SHP77 (cell line): ENCODE results near the gene CRYBA1.
"Not testable (repeated sequence)": the region's sequence is repeated elsewhere in the genome, so short reads cannot be mapped to it uniquely, and the experiment has no call there.

ENCODE experiments used
- DNase-seq, 2 experiments: peaks; one replicate each; lab custom pipeline; 2025; lab: John Stamatoyannopoulos, UW

CRYBA1 gene, protein sequence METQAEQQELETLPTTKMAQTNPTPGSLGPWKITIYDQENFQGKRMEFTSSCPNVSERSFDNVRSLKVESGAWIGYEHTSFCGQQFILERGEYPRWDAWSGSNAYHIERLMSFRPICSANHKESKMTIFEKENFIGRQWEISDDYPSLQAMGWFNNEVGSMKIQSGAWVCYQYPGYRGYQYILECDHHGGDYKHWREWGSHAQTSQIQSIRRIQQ

DNA sequence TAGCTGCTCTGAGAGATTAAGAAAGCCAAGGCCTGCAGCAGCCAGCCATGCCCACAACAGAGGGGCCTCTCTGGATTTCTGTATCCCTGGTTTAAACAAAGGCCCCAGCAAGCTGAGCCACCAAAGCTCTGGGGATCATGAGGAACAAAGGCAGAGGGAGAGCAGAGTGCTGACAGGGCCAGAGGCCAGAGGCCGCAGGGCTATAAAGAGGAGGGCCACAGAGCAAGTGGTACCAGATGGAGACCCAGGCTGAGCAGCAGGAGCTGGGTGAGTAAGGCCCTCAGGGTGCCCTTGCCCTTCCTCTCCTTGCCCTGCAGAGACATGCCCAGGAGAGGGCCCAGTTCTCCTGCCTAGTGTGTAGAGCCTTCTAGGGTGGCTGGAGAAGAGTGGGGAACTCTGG is at the start of gene CRYBA1:
TSS of gene CRYBA1 (plus strand) at position 232 of the 400 bp plus-strand sequence. CDS start at position 237, 5 bp downstream.
- no peak for DNase-seq

DNA sequence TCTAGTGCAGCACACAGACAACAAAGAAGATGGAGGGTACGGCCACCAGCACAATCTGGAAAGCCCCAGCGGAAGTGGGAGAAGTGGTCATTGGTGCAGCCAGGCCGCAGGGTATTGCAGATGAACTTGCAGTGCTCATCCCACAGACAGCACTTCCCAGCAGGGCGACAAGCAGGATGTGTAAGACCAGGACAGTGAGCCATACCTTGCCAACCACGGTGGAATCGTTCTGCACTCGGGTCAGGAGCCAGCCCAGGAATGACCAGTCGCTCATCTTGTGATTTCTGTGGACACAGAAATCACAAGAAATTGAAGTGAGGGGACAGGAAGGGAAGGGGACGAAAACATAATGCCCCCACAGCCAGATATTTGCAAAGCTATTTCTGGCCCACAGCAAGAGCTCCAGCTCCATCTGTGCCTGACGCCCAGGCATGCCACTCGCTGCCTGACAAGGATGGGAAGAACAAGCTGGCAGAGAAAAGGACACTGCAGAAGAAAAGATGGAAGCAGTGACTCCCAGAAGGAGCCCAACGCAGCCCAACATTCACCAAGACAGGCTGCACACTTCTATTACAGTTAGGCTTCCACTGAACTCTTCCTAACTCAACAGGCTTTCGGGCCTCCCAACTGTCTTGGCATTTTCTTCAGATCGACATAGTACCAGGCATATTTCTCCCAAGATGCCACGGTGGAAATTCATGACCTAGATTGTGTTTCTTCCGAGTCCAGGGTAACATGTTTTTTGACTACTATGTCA is 49.0 kb upstream of the CRYBA1 start:
- no peak for DNase-seq

DNA sequence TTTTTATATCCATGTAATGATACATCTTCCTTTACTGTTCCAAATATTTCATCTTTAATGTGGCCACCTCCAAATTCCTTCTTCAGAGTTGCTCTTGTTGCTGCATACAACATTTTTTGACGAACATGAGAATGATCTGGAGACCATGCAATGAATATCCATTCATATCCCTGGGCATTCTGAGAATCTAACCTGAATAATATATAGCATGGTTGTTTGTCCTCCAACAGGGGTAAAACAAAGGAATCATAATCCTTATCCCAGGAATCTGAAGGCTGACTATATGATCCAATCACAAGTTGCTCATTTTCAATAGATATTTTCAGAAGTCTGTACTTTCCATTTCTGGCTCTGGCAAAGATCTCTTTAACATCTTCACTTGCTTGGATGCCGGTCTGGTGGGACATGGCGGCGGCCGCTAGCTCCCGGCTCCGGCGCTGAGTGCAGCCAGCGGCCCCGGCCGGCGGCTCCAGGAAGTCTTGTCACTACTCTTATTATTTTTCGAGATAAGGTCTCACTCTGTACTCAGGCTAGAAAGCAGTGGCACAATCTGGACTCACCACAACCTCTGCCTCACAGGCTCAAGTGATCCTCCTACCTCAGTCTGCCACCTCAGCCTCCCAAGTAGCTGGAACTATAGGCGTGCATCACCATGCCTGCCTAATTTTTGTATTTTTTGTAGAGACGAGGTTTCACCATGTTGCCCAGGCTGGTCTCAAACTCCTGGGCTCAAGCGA is 42.4 kb upstream of the CRYBA1 start:
- not testable (repeated sequence) for DNase-seq

DNA sequence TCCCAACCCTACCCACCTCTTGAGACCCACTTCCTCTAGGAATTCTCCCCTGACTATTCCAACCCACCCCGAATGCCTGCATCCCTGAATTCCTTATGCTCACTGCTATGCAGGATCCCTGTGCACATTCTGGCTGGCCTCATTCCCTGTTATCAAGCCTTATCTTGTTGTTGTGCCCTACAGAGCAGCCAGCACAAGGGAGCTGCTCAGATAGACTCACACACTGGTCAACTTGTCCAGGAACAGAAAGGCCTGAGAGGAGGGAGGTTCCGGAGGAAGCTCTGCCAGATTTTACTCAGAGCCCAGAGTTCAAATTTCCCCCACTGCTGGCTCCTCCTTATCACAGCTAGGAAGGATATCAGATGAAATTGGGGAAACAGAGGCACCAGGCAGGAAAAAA is 41.6 kb upstream of the CRYBA1 start:
- no peak for DNase-seq

DNA sequence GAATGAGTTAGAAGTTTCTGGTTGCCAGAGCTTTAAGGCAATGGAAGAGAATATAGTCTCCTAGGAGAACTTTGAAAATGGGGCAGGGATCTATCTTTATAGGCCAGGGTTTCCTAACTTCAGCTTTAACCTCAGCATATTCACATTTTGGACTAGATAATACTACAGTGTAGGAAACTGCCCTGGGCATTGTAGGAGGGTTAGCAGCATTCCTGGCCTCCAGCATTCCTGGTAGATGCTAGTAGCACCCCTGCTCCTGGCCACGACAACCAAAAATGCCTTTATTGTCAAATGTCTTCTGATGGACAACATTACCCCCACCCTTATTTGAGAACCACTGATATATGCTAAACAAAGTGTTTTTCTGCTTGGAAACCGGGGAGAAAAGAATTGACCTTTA is 38.7 kb upstream of the CRYBA1 start:
- DNase-seq: no peak

DNA sequence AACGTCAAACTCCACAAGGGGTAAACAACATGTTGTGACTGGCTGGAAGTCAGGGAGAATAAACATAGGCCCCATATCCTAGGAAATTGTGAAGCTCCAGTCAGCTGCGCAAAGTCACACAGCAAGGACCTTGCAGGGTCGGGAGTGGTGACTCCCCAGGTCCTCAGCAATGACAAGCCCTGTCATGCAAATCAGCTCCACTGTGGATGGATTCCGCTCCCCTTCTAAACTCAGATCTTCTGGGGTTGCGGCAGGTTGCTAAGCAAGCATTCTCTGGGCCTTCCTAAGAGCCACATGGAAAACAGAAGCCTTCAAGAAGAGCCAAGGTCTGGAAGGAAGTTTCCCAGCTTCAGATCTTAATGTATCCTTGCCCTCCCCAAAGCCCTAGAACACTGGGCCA is 37.6 kb upstream of the CRYBA1 start:
- DNase-seq: no peak

DNA sequence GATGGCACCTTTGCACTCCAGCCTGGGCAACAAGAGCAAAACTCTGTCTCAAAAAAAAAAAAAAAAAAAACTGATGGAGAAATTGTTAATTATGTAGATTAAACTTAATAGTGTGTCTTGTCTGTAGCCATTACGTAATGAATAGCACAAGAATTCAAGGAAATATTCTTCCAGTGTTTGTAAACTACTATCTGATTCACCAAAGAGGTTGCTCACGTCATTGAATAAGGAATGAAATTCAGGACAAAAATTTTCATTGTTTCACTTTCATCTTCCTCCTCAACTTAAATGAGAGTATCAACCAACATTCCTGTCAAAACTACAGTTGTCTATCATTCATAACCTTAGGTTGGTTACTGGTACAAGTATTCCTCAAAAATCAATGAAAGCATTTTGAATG is 35.8 kb upstream of the CRYBA1 start:
- no peak for DNase-seq

DNA sequence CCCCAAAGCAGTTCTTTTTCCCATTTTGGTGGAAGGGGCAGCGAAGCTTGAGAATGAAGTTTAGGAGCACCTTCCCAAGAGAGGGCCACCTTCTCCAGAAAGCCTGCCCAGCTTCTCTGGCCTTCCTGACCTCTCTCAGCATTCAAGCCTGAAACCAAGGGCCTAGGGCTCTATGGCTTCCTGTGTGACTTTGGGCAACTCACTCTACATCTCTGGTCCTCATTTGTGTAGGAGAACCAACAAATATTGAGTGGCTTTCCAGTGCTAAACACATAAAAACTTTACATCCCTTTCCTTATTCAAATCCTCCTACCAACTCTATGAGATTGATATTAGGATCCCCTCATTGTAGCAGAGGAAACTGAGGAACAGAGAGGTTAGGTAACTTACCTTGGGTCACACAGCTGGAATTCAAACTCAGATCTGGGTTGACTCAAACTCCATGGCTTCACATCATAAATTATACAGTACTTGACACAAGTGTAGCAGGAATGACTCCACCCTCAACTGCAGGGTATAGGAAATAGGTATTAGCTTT is 34.5 kb upstream of the CRYBA1 start:
- no peak for DNase-seq

DNA sequence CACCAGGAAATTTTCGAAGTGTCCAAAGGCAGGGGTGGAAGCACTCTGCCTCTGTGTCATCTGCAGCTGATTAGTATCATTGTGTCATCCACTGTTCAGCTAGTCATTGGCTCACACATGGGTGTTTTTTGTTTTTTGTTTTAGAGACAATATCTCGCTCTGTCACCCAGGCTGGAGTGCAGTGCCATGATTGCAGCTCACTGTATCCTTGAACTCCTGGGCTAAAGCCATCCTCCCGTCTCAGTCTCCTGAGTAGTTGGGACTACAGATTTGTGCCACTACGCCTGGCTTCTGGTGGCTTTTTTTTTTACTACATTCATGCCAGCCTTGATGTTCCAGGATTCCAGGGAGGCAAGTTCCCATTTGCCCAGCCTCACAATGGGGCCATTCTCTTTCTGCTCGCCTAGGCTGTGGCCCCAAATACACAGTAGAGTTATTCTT is 34.0 kb upstream of the CRYBA1 start:
- no peak for DNase-seq

DNA sequence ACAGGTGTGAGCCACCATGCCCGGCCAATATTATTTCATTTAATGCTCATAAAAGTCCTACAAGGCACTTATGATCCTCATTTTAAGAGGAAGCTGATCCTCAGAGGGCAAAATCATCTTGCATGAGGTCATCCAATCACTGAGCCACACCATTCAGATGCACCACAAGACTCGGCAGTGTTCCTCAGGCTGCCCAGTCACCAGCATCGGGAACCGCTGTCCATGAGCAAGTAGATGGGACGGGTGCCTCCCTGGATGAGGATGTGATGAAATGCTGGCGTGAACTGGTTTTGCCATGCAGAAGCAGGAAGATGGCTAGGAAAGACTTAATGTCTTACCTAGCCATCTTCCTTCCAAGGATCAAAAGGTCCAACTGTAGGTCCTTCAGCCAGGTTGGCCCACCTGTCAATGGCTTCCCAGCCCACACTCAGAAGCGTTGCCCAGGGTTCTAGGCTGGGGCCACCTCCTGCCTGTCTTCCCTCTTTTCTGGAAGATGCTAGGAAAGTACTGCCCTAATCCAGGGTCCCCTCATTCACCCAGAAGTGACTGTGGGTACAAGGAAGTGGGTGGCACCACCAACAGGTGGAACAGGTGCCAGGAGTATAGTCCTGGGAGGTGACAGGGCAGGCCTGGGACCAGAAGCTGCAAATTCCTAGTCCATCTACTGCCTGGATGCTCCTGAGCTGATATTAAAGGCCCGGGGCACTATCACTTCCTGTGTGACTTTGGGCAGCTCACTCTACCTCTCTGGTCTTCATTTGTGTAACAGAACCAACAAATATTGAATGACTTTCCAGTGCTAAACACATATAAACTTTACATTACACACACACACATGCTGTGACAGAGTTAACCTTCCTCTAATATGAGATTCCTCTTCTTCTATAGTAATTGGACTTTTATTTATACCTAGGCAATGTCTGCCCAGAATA is 32.2 kb upstream of the CRYBA1 start:
- DNase-seq: no peak

DNA sequence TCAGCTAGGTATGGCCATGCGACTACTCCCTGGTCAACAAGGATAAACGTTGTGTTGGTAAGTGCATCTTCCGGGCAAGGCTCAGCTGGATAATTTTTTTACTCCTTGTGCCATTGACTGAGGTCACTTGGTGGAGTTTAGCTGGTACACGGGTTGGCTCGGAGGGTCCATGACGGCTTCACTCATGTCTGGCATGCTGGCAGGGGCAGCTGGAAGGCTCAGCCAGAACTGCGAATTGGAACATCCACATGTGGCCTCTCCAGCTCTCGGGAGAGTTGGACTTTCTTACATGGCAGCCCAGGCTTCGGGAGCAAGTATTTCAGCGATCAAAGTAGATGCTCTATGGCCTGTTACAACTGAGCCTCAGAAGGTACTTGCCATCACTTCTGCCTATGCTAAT is 31.5 kb upstream of the CRYBA1 start:
- DNase-seq: no peak

DNA sequence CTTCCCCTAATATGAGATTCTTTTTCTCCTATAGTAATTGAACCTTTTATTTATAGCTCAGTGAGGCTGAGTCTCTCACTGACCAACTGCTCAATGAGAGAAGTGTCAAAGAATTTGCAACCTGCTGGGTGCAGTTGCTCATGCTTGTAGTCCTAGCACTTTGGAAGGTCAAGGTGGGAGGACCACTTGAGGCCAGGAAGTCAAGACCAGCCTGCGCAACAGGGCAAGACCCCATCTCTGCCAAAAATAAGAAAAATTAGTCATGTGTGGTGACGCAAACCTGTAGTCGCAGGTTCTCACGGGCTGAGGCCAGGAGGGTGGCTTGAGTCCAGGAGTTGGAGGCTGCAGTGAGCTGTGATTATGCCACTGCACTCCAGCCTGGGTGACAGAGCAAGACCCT is 30.9 kb upstream of the CRYBA1 start:
- no peak for DNase-seq

DNA sequence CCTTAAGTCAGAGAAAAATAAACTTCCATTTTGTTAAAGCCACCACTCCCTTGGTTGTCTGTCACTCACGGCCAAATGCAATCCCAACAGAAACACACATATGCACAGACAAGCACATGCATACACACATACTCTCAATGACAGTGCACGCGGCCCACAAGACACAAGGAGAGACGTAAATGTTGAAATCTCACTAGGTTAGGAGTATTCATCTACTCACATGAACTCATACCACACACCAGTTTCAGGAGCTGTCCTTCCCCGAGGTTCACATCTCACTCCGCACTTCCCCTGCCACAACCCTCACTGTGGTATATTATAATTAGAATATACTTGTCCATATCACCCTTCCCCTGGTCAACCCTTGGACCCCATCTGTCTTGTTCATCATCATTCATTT is 30.5 kb upstream of the CRYBA1 start:
- DNase-seq: no peak

DNA sequence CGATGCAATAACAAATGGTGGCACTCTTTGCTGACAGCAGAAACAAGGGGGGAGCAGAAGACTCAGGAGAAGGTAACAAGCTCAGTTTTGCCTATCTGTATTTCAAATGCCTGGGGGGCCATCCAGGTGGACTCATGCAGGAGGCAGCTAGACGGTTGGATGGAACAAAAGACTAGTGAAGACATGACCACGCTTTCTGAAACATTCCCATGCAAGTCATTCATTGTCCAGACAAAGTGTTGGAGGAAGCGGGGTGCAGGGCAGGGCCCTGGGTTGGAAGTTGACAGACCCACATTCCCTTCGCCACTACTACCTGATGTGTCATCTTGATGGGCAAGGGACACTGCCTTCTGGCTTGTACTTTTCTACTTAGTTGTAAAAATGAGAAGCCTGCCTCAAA is 29.8 kb upstream of the CRYBA1 start:
- DNase-seq: no peak

DNA sequence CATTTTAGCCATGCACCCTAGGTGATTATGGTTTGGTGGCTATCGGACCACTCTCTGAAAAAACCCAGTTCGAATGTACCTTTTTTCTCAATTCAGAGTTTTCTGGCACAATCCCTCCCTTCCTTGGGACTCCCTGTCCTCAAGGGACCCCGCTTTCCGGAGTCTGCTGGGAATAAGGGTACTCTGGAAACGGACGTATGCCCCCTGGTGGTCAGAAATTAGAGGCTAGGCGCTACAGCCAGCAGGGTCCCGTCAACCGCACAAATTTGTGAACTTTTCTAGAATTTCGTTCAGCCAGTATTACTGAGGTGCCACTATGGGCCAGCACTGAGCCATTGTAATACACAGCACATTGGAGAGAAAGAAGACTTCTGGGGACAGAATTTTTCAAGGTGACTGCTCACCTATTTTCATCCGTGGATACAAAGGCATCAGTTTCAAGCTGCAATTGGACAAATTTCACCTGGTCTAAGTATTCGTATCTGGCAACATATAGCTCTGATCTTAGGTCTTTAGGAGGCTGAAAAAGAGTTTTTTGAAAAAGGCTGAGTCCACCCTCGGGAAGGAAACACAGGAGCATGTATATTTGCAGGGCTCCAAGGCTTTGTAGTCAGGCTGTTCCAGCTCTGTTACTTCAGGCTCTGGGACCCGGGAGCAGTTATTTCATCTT is 27.1 kb upstream of the CRYBA1 start:
- DNase-seq: peak; percentile 60 to 64

DNA sequence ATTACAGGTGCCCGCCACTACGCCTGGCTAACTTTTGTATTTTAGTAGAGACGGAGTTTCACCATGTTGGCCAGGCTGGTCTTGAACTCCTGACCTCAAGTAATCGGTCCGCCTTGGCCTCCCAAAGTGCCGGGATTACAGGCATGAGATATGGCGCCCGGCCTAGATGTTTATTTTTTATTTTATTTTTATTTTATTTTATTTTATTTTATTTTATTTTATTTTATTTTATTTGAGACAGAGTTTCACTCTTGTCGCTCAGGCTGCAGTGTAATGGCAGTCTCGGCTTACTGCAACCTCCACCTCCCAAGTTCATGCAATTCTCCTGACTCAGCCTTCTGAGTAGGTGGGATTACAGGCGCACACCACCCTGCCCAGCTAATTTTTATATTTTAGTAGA is 25.3 kb upstream of the CRYBA1 start:
- not testable (repeated sequence) for DNase-seq

DNA sequence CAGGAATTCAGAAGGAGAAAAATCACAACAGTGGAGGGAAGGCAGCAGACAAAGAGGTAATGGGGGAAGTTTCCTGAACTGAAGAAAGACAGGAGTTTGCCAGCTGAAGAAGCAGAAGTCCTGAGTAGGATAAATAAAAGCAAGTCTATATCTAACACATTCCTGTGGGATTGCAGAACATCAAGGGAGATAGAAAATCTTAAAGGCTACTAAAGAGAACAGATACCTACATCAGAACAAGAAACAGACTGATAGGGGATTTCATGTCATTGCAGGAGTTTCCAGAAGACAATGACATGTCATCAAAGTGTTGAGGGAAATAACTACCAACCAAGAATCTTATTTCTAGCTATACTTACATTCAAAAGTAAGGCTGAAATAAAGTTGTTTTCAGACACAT is 21.3 kb upstream of the CRYBA1 start:
- no peak for DNase-seq

DNA sequence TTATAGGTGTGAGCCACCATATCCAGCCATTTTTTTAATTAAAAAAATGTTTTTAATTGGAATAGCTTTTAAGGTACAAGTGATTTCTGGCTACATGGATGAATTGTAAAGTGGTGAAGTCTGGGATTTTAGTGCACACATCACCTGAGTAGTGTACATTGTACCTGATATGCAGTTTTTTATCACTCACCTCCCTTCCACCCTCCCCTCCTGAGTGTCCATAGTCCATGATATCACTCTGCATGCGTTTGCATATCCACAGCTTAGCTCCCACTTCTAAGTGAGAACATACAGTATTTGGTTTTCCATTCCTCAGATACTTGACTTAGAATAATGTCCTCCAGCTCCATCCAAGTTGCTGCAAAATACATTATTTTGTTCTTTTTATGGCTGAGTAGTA is 13.4 kb upstream of the CRYBA1 start:
- DNase-seq: no peak

DNA sequence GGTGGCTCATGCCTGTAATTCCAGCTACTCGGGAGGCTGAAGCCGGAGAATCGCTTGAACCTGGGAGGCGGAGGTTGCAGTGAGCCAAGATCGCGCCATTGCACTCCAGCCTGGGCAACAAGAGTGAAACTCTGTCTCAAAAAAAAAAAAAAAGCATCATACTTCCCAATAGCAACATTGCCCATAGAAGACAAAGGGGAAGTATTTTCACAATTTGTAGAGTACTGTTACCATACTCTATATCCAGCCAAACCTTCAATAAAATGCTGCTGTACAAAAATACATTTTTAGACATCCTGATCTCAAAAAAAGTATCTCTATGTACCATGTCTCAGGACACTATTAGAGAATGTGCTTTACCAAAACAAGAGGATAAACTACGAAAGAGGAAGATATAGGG is 11.7 kb upstream of the CRYBA1 start:
- not testable (repeated sequence) for DNase-seq

DNA sequence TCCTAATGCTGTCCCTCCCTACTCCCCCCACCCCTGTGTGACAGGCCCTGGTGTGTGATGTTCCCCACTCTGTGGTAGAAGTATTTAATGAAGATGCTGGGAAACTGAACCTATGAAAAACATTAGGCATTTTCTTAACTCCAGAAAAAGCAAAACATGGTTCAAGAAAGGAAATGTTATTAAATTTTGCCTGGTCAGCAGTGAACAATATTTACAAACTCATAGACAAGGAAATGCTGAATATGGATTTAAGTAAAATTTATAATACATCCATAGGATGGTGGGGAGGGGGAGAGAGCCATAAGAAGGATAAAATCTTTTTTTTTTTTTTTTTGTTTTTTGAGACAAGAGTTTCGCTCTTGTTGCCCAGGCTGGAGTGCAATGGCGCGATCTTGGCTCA is 10.8 kb upstream of the CRYBA1 start:
- no peak for DNase-seq

DNA sequence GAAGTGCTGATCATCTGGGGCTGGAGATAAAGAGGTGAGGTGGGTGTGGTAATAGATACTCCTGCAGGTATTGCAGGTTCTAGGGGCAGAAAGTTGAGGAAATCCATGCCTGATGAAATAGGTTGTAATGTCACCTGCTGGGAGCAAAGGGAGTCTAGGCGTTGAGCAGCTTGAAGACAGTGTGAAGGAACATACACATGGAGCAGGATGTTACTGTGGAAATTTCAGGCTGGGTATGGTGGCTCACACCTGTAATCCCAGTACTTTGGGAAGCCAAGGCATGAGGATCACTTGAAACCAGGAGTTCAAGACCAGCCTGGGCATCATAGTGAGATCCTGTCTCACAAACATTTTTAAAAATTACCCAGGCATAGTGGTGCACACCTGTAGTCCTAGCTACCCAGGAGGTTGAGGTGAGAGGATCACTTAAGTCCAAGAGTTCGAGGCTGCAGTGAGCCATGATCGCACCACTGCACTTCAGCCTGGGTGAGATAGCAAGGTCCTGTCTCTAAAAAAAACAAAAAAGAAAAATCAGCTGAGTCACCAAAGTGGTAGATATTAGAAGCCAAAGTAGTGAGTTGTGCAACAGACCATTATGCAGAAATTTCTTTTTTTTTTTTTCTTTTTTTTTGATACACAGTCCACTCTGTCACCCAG is 9.1 kb upstream of the CRYBA1 start:
- DNase-seq: no peak
